HepG2 (cell line): ENCODE results near the gene MYOT. TPM values are rescaled to one million over a fixed set of nuclear protein-coding genes. Genes with fewer than 3 reads are reported as not detected.

Source experiments
- ATAC-seq: fragments of 200-7000 bp; cut with Tn5 transposase; 3 replicates; pipeline ENCODE4 v1.9.1; 2020; ENCODE audit warnings: mild to moderate bottlenecking, moderate library complexity
- BruUV-seq: library from RNA; stranded (reverse); fragments of 400-500 nt; replicated peaks from 2 replicates; lab custom pipeline; 2021; lab: Mats Ljungman, UMichigan
- CTCF ChIA-PET: fragments of 300-600 bp; formaldehyde crosslinking; extraction: SDS; loops from one replicate; lab custom pipeline; 2021; ENCODE audit warnings: low total read pairs, inconsistent platforms, low intra/inter-chr PET ratio; lab: Yijun Ruan, JAX
- POLR2A ChIA-PET: fragments of 350-600 bp; sonication (Branson Sonifier 250); formaldehyde crosslinking; loops from one replicate; lab custom pipeline; 2020; ENCODE audit warnings: antibody characterized with exemption, inconsistent platforms; lab: Yijun Ruan, JAX
- DNase-seq: peaks from one replicate; pipeline ENCODE4 v3.0.0-alpha.2; 2015; ENCODE audit warnings: low spot score
- FAIRE-seq: peaks from 3 replicates; lab custom pipeline; 2011; peaks lifted over from hg19 to GRCh38; lab: Jason Lieb, UNC
- H2AFZ ChIP-seq: one replicate; pipeline ENCODE4 v1.6.1; 2011; ENCODE audit warnings: low read length, inconsistent platforms
- H3K27ac ChIP-seq: fragments of 300-600 bp; 3 replicates; pipeline ENCODE4 v1.8.0; 2011; ENCODE audit warnings: mixed run types, mild to moderate bottlenecking, mixed read lengths, low read length, inconsistent platforms; ENCODE audit not compliant: insufficient read depth; ENCODE audit errors: extremely low read length
- H3K27me3 ChIP-seq, 2 experiments: fragments of 200-600 bp in 1 of 2; 2 replicates in 1 of 2; 3 replicates in 1 of 2; pipeline versions ENCODE4 v1.6.0 to v1.8.0; 2011; ENCODE audit warnings: low read length in 2 of 2, mild to moderate bottlenecking in 2 of 2, moderate library complexity in 2 of 2, inconsistent platforms in 1 of 2; ENCODE audit not compliant: insufficient read depth in 2 of 2, control insufficient read depth in 1 of 2
- H3K36me3 ChIP-seq, 2 experiments: fragments of 200-600 bp in 1 of 2; replicated peaks in 1 of 2; 2 replicates in 1 of 2; 3 replicates in 1 of 2; pipeline versions ENCODE4 v1.5.1 to v1.8.0; 2011; ENCODE audit warnings: low read length in 2 of 2, inconsistent platforms in 1 of 2; ENCODE audit not compliant: insufficient read depth in 2 of 2, control insufficient read depth in 1 of 2
- H3K4me1 ChIP-seq: 2 replicates; pipeline ENCODE4 v1.5.1; 2012; ENCODE audit warnings: low read length, inconsistent platforms; ENCODE audit not compliant: insufficient read depth
- H3K4me2 ChIP-seq: 2 replicates; pipeline ENCODE4 v1.6.0; 2011; ENCODE audit warnings: low read depth, low read length, inconsistent platforms
- H3K4me3 ChIP-seq, 3 experiments: fragments of 200-600 bp in 1 of 3; sonication (generic), shearing (Covaris generic) in 1 of 3; replicated peaks in 1 of 3; 2 replicates each; pipeline ENCODE4 v1.5.1; 2011 to 2016; ENCODE audit warnings: low read length in 3 of 3, inconsistent platforms in 2 of 3, low read depth in 2 of 3, mild to moderate bottlenecking in 2 of 3, control low read depth in 1 of 3, mixed read lengths in 1 of 3; ENCODE audit not compliant: insufficient read depth in 1 of 3
- H3K79me2 ChIP-seq: one replicate; pipeline ENCODE4 v1.6.1; 2011; ENCODE audit warnings: low read length, inconsistent platforms; ENCODE audit not compliant: insufficient read depth
- H3K9ac ChIP-seq: 2 replicates; pipeline ENCODE4 v1.6.0; 2011; ENCODE audit warnings: mild to moderate bottlenecking, low read depth, low read length, inconsistent platforms; ENCODE audit not compliant: insufficient read depth
- H3K9me3 ChIP-seq: 2 replicates; pipeline ENCODE4 v1.5.1; 2012; ENCODE audit warnings: mild to moderate bottlenecking, low read length
- H4K20me1 ChIP-seq: 2 replicates; pipeline ENCODE4 v1.6.0; 2011; ENCODE audit warnings: inconsistent platforms, mild to moderate bottlenecking, low read length, moderate library complexity; ENCODE audit not compliant: insufficient read depth
- NKX3-1 ChIP-seq: sonication (generic); formaldehyde crosslinking; IDR thresholded peaks from 2 replicates; pipeline ENCODE4 v1.5.0; 2020; ENCODE audit warnings: missing genetic modification reagents
- SMARCC2 ChIP-seq: fragments of 450-650 bp; IDR thresholded peaks from 2 replicates; pipeline ENCODE4 v1.6.1; 2017; ENCODE audit warnings: antibody characterized with exemption, mild to moderate bottlenecking
- TGIF2 ChIP-seq: IDR thresholded peaks from 2 replicates; pipeline ENCODE4 v1.6.1; 2016; ENCODE audit warnings: control low read depth, missing compliant biosample characterization
- ZBTB40 ChIP-seq, 2 experiments: fragments of 450-650 bp in 1 of 2; sonication (generic) in 1 of 2; formaldehyde crosslinking in 1 of 2; IDR thresholded peaks; 2 replicates each; pipeline versions ENCODE4 v1.6.1 to v1.8.0; 2016 to 2022; ENCODE audit warnings: antibody characterized with exemption in 1 of 2, mild to moderate bottlenecking in 1 of 2, missing genetic modification reagents in 1 of 2
- ZNF33A ChIP-seq: sonication (generic); formaldehyde crosslinking; IDR thresholded peaks from 2 replicates; pipeline ENCODE4 v1.5.1; 2020; ENCODE audit warnings: missing genetic modification reagents, mild to moderate bottlenecking, moderate library complexity, borderline replicate concordance
- ZNF430 ChIP-seq: sonication (generic); formaldehyde crosslinking; IDR thresholded peaks from 2 replicates; pipeline ENCODE4 v1.9.0; 2021; ENCODE audit warnings: mild to moderate bottlenecking, missing genetic modification reagents
- ZNF563 ChIP-seq: sonication (generic); formaldehyde crosslinking; IDR thresholded peaks from 2 replicates; pipeline ENCODE4 v1.8.0; 2022; ENCODE audit warnings: mild to moderate bottlenecking, moderate library complexity, missing genetic modification reagents
- ZNF687 ChIP-seq: sonication (generic); formaldehyde crosslinking; IDR thresholded peaks from 2 replicates; pipeline ENCODE4 v1.5.1; 2020; ENCODE audit warnings: mild to moderate bottlenecking, missing genetic modification reagents, moderate library complexity
- ZNF737 ChIP-seq: sonication (generic); formaldehyde crosslinking; IDR thresholded peaks from 2 replicates; pipeline ENCODE4 v1.5.0; 2020; ENCODE audit warnings: missing genetic modification reagents, mild to moderate bottlenecking, borderline replicate concordance
- WGBS: methylation state at CpG from one replicate; pipeline ENCODE4 v1.1.6; 2017; ENCODE audit warnings: low lambda C conversion rate; 5-methylcytosine and 5-hydroxymethylcytosine counted together
- in situ Hi-C: cut with HindIII; loops from 2 replicates; pipeline ENCODE4 v1.10.0; 2017; ENCODE audit warnings: low pct_unique_long_range_greater_than_20kb; ENCODE audit not compliant: extremely low pct_ligation_motif_present
- intact Hi-C: fragments of 100-400 bp; cut with micrococcal nuclease; formaldehyde crosslinking; loops from one replicate; pipeline ENCODE4 v1.10.0; 2022; ENCODE audit not compliant: unreplicated experiment
- polyA plus RNA-seq, 8 experiments: library from polyadenylated mRNA; depleted of rRNA in 3 of 8; stranded (reverse) in 7 of 8; unstranded in 1 of 8; fragments of >200 nt; fragmentation: Illumina TruSeq in 4 of 8; extraction: Trizol in 4 of 8; gene quantifications; 2 replicates each; pipeline versions ENCODE4 v1.2.1 to v1.2.3, GENCODE V29; 2011 to 2016; ENCODE audit warnings: low read depth in 4 of 8, missing spikeins in 1 of 8, mixed read lengths in 1 of 8; ENCODE audit not compliant: insufficient read depth in 1 of 8
- total RNA-seq, 5 experiments: library from RNA; depleted of rRNA; stranded (reverse); fragments of >200 nt; fragmentation: Illumina TruSeq; extraction: Trizol; gene quantifications; 2 replicates each; pipeline ENCODE4 v1.2.3, GENCODE V29; 2016; ENCODE audit warnings: low read depth in 1 of 5

The MYOT gene
- total and polyA plus RNA-seq, 2 of the 13 experiments (the other 11 are each of a cell fraction or from before 2014, with no cell fraction given): not detected

- intact Hi-C loops (no loop called here), in situ Hi-C loops (no loop called here)
- Histone ChIP-seq H3K9ac (no peak overlapping the region), H2AFZ (no peak overlapping the region), H4K20me1 (no peaks in the 10 kb centered on the region), H3K4me1 (no peaks in the 10 kb centered on the region), H3K4me2 (no peak overlapping the region), H3K4me3 (no peak overlapping the region), H3K79me2 (no peaks in the 10 kb centered on the region), H3K27ac (no peak overlapping the region), H3K36me3 (no peaks in the 10 kb centered on the region), H3K9me3 (no peaks in the 10 kb centered on the region), H3K27me3 (no peaks in the 10 kb centered on the region; a peak in 1 of 5 replicates)
- 0% methylated on average over 1 of the region's 1 CpG for WGBS
- CTCF ChIA-PET: no interaction called here
- no peak for FAIRE-seq
- DNase-seq: no peak
- ATAC-seq: no peak
- BruUV-seq: no TSS peak
- POLR2A ChIA-PET: no interaction called here
- TF ChIP-seq TGIF2 (CRISPR knock-in tag): no peak
- no peak for TF ChIP-seq ZNF430 (CRISPR knock-in tag)
- no peak for TF ChIP-seq NKX3-1
- no peak for TF ChIP-seq ZNF563 (CRISPR knock-in tag)
- no peak for TF ChIP-seq ZBTB40 (IDR thresholded peaks at IDR 0.05)
- no peak for TF ChIP-seq ZBTB40 (CRISPR knock-in tag; IDR thresholded peaks at IDR 0.05)
- no peak for TF ChIP-seq ZNF737 (CRISPR knock-in tag)
- no peak for TF ChIP-seq SMARCC2
- TF ChIP-seq ZNF687 (CRISPR knock-in tag): no peak
- no peak for TF ChIP-seq ZNF33A (CRISPR knock-in tag)
Observed at GRCh38 chr5:137825165-137825564, 42.5 kb upstream of the MYOT start.
